Measurements from ENCODE around the gene PIGU. TPM values are rescaled to one million over a fixed set of nuclear protein-coding genes. Genes with fewer than 3 reads are reported as not detected.

The PIGU gene
- total RNA-seq, 2 experiments from 2014 or later = 16.6 to 27.9 TPM

DNA sequence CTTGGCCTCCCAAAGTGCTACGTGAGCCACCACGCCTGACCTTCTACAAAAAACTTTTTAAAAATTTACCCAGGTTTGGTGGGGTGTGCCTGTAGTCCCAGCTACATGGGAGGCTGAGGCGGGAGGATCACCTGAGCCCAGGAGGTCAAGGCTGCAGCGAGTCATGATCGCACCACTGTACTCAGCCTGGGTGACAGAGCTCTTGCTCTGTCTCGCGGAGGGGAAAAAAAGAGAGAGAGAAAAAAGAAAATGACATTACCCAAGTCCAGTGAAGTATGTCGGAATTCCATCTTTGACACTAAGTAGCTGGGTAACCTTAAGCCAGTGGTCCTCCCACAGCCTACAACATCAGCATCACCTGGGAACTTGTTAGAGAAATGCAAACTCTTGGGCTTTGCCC is 137.1 kb downstream of the PIGU start:
- no peak overlapping the region for H3K4me2 ChIP-seq (ENCODE audit: low read length)
- BruUV-seq (replicated peaks) = no TSS peak
- ChIA-PET CTCF (ENCODE audit: unreplicated experiment) (no interaction called here), POLR2A (no interaction called here)
- no peaks in the 10 kb centered on the region for H3K79me2 ChIP-seq (ENCODE audit: insufficient read depth, low read depth, low read length)
- no peak for DNase-seq (ENCODE audit: low spot score)
- no peaks in the 10 kb centered on the region for H4K20me1 ChIP-seq (ENCODE audit: insufficient read depth, low read length)
- intact Hi-C loops (cut with micrococcal nuclease; ENCODE audit: unreplicated experiment) = loop anchor here (5.0 kb wide), 2 partner anchors 228 to 347 kb away; no protein-coding TSS in a partner anchor
- no peak overlapping the region for H3K4me3 ChIP-seq (ENCODE audit: low read depth, low read length, poor library complexity, severe bottlenecking)
- TF ChIP-seq EZH2phosphoT487 (IDR thresholded peaks at IDR 0.05; ENCODE audit: borderline replicate concordance, low read depth, low read length) = no peak
- TF ChIP-seq, protein P1, sequence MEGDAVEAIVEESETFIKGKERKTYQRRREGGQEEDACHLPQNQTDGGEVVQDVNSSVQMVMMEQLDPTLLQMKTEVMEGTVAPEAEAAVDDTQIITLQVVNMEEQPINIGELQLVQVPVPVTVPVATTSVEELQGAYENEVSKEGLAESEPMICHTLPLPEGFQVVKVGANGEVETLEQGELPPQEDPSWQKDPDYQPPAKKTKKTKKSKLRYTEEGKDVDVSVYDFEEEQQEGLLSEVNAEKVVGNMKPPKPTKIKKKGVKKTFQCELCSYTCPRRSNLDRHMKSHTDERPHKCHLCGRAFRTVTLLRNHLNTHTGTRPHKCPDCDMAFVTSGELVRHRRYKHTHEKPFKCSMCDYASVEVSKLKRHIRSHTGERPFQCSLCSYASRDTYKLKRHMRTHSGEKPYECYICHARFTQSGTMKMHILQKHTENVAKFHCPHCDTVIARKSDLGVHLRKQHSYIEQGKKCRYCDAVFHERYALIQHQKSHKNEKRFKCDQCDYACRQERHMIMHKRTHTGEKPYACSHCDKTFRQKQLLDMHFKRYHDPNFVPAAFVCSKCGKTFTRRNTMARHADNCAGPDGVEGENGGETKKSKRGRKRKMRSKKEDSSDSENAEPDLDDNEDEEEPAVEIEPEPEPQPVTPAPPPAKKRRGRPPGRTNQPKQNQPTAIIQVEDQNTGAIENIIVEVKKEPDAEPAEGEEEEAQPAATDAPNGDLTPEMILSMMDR (conservative IDR thresholded peaks at IDR 0.05; ENCODE audit: low read length) = no peak
- no peaks in the 10 kb centered on the region for H3K9me2 ChIP-seq (ENCODE audit: insufficient read depth, low read length)
- H3K36me3 ChIP-seq (ENCODE audit: insufficient read depth, low read length) = peaks cover 46% of the 10 kb centered on the region
- no peaks in the 10 kb centered on the region for H3K9me3 ChIP-seq (ENCODE audit: low read length)
- H3K27ac ChIP-seq (ENCODE audit: low read depth, low read length, poor library complexity, severe bottlenecking) = no peak overlapping the region
- H2AFZ ChIP-seq (ENCODE audit: low read length) = no peak overlapping the region
- H3K4me1 ChIP-seq (ENCODE audit: insufficient read depth, low read length, poor library complexity, severe bottlenecking) = no peaks in the 10 kb centered on the region

DNA sequence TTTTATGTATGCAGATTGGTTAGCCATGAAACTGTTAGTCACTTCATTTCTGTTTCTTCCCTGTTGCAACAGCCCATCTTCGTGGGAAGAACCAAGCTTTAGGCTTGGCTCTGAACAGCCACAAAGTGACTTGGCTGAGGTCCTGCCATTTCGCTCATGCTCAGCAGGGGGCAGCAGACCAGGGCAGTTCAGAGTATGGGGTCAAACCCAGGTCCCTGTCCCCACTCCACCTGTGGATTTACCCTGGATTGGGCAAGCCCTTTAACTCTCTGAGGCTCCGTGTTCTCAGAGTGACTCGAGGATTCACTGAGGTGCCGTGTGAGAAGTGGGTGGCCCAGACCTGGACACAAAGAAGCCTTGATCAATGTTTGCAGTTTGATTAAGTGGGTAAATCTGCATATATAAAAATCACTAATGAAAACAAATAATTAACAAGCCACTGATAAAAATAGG is 138.2 kb downstream of the PIGU start:
- Histone ChIP-seq H3K4me3 (ENCODE audit: low read depth, low read length, poor library complexity, severe bottlenecking) (no peak overlapping the region), H3K79me2 (ENCODE audit: insufficient read depth, low read depth, low read length) (no peaks in the 10 kb centered on the region), H3K4me1 (ENCODE audit: insufficient read depth, low read length, poor library complexity, severe bottlenecking) (no peaks in the 10 kb centered on the region), H3K9me2 (ENCODE audit: insufficient read depth, low read length) (no peaks in the 10 kb centered on the region), H4K20me1 (ENCODE audit: insufficient read depth, low read length) (no peaks in the 10 kb centered on the region), H3K27ac (ENCODE audit: low read depth, low read length, poor library complexity, severe bottlenecking) (no peak overlapping the region), H2AFZ (ENCODE audit: low read length) (no peak overlapping the region), H3K9me3 (ENCODE audit: low read length) (no peaks in the 10 kb centered on the region), H3K4me2 (ENCODE audit: low read length) (no peak overlapping the region), H3K36me3 (ENCODE audit: insufficient read depth, low read length) (peaks cover 55% of the 10 kb centered on the region)
- ChIA-PET POLR2A (no interaction called here), CTCF (ENCODE audit: unreplicated experiment) (no interaction called here)
- BruUV-seq (replicated peaks) = no TSS peak
- intact Hi-C loops (cut with micrococcal nuclease; ENCODE audit: unreplicated experiment) = loop anchor here (1.0 to 5.0 kb wide), 3 partner anchors 170 to 346 kb away; no protein-coding TSS in a partner anchor
- TF ChIP-seq EZH2phosphoT487 (IDR thresholded peaks at IDR 0.05; ENCODE audit: borderline replicate concordance, low read depth, low read length) = no peak
- TF ChIP-seq, protein P1 (conservative IDR thresholded peaks at IDR 0.05; ENCODE audit: low read length) = peak; percentile 94
- DNase-seq (ENCODE audit: low spot score) = peak; percentile 64

DNA sequence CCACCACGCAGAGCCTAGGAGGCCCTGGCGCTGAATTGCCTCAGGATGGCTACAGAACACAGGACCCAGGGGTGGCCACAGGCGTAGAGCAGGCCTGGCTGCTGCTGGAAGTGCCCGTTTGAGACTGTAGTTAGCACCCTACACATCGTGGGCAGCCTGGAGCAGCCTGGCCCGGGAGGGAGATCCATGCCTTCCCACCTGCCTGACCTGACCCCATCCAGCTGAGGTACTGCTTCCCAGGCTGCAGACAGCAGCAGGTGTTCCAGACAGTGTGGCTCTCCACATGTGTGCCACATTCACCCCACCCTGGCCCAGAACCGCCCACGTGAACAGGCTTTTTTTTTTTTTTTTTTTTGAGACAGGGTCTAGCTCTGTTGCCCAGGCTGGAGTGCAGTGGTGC is 139.2 kb downstream of the PIGU start:
- peaks cover 56% of the 10 kb centered on the region for H3K36me3 ChIP-seq (ENCODE audit: insufficient read depth, low read length)
- intact Hi-C loops (cut with micrococcal nuclease; ENCODE audit: unreplicated experiment) = loop anchor here (1.0 to 5.0 kb wide), 3 partner anchors 171 to 345 kb away; no protein-coding TSS in a partner anchor
- no TSS peak for BruUV-seq (replicated peaks)
- H3K9me2 ChIP-seq (ENCODE audit: insufficient read depth, low read length) = no peaks in the 10 kb centered on the region
- POLR2A ChIA-PET = interaction anchor here (0.8 kb wide), 1 partner anchor 170 kb away, joined by 4 read pairs; no protein-coding TSS in a partner anchor
- no peak overlapping the region for H3K4me2 ChIP-seq (ENCODE audit: low read length)
- no peaks in the 10 kb centered on the region for H4K20me1 ChIP-seq (ENCODE audit: insufficient read depth, low read length)
- CTCF ChIA-PET (ENCODE audit: unreplicated experiment) = interaction anchor here (0.6 kb wide), 1 partner anchor 166 kb away, joined by 8 read pairs; no protein-coding TSS in a partner anchor
- no peak overlapping the region for H3K27ac ChIP-seq (ENCODE audit: low read depth, low read length, poor library complexity, severe bottlenecking)
- no peak overlapping the region for H3K4me3 ChIP-seq (ENCODE audit: low read depth, low read length, poor library complexity, severe bottlenecking)
- TF ChIP-seq, protein P1 (conservative IDR thresholded peaks at IDR 0.05; ENCODE audit: low read length) = no peak
- TF ChIP-seq EZH2phosphoT487 (IDR thresholded peaks at IDR 0.05; ENCODE audit: borderline replicate concordance, low read depth, low read length) = no peak
- no peak overlapping the region for H2AFZ ChIP-seq (ENCODE audit: low read length)
- H3K79me2 ChIP-seq (ENCODE audit: insufficient read depth, low read depth, low read length) = no peaks in the 10 kb centered on the region
- DNase-seq (ENCODE audit: low spot score) = no peak
- no peaks in the 10 kb centered on the region for H3K4me1 ChIP-seq (ENCODE audit: insufficient read depth, low read length, poor library complexity, severe bottlenecking)
- no peaks in the 10 kb centered on the region for H3K9me3 ChIP-seq (ENCODE audit: low read length)

Measured in OCI-LY7 (cell line).